Stimulated activated CD8-positive, alpha-beta memory T cell treated with anti-CD3 and anti-CD28 coated beads, Interleukin-7, amount 100 ng/mL, for 48 hours (primary cell): Measurements from ENCODE around the gene SUCO.

Experiments
- DNase-seq, 2 donors: peaks; one replicate each; pipeline ENCODE4 v3.0.0-alpha.2; 2020; ENCODE audit warnings: low read depth in 1 of 2; ENCODE audit errors: extremely low read depth in 1 of 2

The SUCO gene

GRCh38 chr1:172515927-172516326, 17.0 kb upstream of the SUCO start:
- DNase-seq = no peak

GRCh38 chr1:172517081-172517480, 15.9 kb upstream of the SUCO start:
- no peak for DNase-seq

- no peak for DNase-seq
Measured at GRCh38 chr1:172517545-172517944, 15.4 kb upstream of the SUCO start.

- no peak for DNase-seq
Measured at GRCh38 chr1:172529304-172529703, 3.6 kb upstream of the SUCO start.

GRCh38 chr1:172530000-172530399, 3.0 kb upstream of the SUCO start:
- no peak for DNase-seq

- no peak for DNase-seq
Measured at GRCh38 chr1:172531412-172532182, 1.4 kb upstream of the SUCO start.

- DNase-seq = peak; percentile 58 to 79
Measured at GRCh38 chr1:172532183-172532699, 709 bp upstream of the SUCO start.

- peak; percentile 15 to 25 for DNase-seq
Measured at GRCh38 chr1:172533513-172534151, 682 bp downstream of the SUCO start.

- no peak for DNase-seq
Measured at GRCh38 chr1:172536256-172536655, 3.3 kb downstream of the SUCO start.

GRCh38 chr1:172537366-172537765, 4.4 kb downstream of the SUCO start:
- no peak for DNase-seq

GRCh38 chr1:172537827-172538391, 5.0 kb downstream of the SUCO start:
- no peak for DNase-seq

- no peak for DNase-seq
Measured at GRCh38 chr1:172540635-172541034, 7.7 kb downstream of the SUCO start.

- no peak for DNase-seq
Measured at GRCh38 chr1:172544481-172545104, 11.6 kb downstream of the SUCO start.

- DNase-seq = no peak
Measured at GRCh38 chr1:172545396-172546004, 12.6 kb downstream of the SUCO start.

GRCh38 chr1:172547071-172547470, 14.1 kb downstream of the SUCO start:
- no peak for DNase-seq

GRCh38 chr1:172549621-172550280, 16.8 kb downstream of the SUCO start:
- DNase-seq = no peak

GRCh38 chr1:172551279-172551678, 18.3 kb downstream of the SUCO start:
- DNase-seq = no peak

GRCh38 chr1:172554915-172555314, 22.0 kb downstream of the SUCO start:
- no peak for DNase-seq

- DNase-seq = no peak
Measured at GRCh38 chr1:172556461-172556860, 23.5 kb downstream of the SUCO start.

GRCh38 chr1:172557270-172557669, 24.3 kb downstream of the SUCO start:
- no peak for DNase-seq
